ENCODE results near the gene TUBA3E.
"Not testable (repeated sequence)": the region's sequence is repeated elsewhere in the genome, so short reads cannot be mapped to it uniquely, and the experiment has no call there.

The TUBA3E gene

DNA sequence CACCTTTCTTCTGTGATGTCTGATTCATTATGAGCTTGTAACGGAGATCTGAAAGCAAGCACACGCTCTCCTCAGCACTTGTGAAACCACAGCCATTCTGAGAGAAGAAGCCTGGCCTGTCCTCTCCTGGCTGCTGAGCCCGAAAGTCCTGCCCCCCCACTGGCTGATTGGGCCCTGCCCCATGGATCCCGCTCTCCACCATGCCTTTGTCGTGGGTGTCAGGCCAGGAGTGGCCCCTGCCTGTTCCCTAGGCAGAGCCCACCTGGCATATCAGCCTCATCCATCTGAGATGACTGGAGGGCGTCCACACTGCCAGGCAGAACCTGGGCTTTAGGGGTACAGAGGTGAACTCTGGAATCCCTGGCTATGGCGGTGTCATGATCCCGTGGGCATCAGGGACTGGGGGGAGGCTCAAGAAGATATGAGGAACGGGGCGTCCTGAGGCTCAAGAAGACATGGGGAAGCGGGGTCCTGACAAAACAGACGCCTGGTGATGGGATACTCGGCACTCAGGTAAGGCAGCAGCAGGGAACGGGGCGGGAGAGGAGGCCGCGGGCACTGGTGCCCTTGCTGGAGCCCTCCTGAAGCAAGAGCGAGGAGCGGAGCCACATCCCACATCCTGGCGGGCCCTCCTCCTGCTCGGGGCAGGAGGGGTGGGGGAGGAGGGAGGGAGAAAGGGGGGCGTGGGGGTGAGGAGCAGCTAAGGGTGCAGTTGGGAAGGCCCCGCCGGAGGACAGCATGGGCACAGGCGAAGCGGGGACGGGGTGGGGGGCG lies 54.8 kb downstream of the TUBA3E start:
- DNase-seq, ATAC-seq: not testable (repeated sequence)

DNA sequence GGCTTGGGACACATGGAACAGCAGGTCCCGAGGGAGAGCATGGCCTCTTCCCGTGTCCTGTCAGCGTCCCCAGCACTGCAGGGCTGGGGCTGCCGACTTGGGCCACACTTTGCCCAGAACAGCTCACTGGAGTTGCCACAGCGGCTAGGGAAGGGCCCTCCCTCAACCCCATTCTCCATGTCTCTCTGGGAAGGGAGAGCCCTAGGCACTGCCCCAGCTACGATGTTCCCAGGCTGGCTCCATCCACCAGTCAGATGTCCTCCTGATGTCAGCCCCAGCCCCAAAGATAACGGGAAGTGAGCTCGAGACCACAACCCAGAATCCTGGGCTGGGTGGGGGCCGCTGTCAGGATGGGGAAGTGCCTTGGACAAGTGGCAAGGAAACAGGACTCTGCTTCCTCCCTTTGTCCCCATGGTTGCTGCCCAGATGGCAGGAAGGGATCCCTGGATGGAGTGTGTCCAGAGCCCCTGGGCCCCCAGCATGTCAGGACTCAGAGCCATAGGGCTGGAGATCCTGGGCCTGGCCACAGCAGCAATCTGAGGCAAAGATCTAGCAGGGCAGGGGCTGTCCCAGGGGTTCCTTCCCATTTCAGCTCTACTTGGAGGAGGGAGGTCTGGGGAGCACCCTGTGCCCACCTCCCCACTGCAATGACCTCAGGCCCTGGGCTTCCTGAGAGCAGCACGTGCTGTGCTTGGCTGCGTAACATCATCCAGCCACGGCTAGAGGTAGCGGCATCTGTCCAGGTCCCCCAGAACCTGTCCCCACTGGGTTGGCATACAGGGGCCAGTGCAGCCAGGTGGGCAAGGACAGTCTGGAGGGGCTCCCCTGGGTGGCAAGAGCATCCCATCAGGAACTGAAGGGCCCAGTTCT lies 55.6 kb downstream of the TUBA3E start:
- not testable (repeated sequence) for DNase-seq, ATAC-seq

Measured in stimulated activated naive CD8-positive, alpha-beta T cell treated with anti-CD3 and anti-CD28 coated beads, Interleukin-15, Interleukin-2, amounts not matched to agents 100 U/mL and 50 U/mL, for 24 hours (primary cell).